Thoracic aorta (tissue), 2 donors: ENCODE measurements around the gene TJP1. TPM values are rescaled to one million over a fixed set of nuclear protein-coding genes. Genes with fewer than 3 reads are reported as not detected.
A peak's percentile ranks its signal among the peaks of the same experiment; 100 is the strongest.

Experiments used
- ATAC-seq: fragments of 150-250 bp; one replicate; pipeline ENCODE4 v1.8.0; 2017; ENCODE audit warnings: low read depth; ENCODE audit not compliant: insufficient number of reproducible peaks, low FRiP score
- DNase-seq: peaks from one replicate; pipeline ENCODE4 v3.0.0-alpha.2; 2020; ENCODE audit warnings: low spot score
- H3K27ac ChIP-seq, 2 donors: fragments of 200-600 bp; sonication (generic); 1 replicate in 1 of 2; 2 replicates in 1 of 2; pipeline ENCODE4 v1.5.1; 2016; ENCODE audit warnings: mild to moderate bottlenecking in 2 of 2, moderate library complexity in 2 of 2
- H3K27me3 ChIP-seq: fragments of 200-600 bp; sonication (generic); replicated peaks from 2 replicates; pipeline ENCODE4 v1.6.0; 2016; ENCODE audit warnings: mild to moderate bottlenecking; ENCODE audit not compliant: insufficient read depth
- H3K36me3 ChIP-seq: fragments of 200-600 bp; sonication (generic); one replicate; pipeline ENCODE4 v1.5.1; 2016
- H3K4me1 ChIP-seq, 2 donors: fragments of 200-600 bp; sonication (generic); 1 replicate in 1 of 2; 2 replicates in 1 of 2; pipeline versions ENCODE4 v1.5.1 to v1.6.0; 2016; ENCODE audit warnings: low read depth in 2 of 2, mild to moderate bottlenecking in 1 of 2; ENCODE audit not compliant: control insufficient read depth in 1 of 2
- H3K4me3 ChIP-seq: fragments of 200-600 bp; sonication (generic); 2 replicates; pipeline ENCODE4 v1.5.1; 2016; ENCODE audit warnings: mild to moderate bottlenecking
- H3K9me3 ChIP-seq: fragments of 200-600 bp; sonication (generic); 2 replicates; pipeline ENCODE4 v1.5.1; 2016
- CTCF ChIP-seq: fragments of 200-600 bp; sonication (generic); IDR thresholded peaks from one replicate; pipeline ENCODE4 v1.5.1; 2019; ENCODE audit warnings: antibody characterized with exemption
- total RNA-seq, 2 donors: library from RNA; depleted of rRNA; stranded (reverse); fragments of >200 nt; gene quantifications; one replicate each; pipeline versions ENCODE4 v1.1.0 to v1.2.3, GENCODE V29; 2016

The TJP1 gene
- total RNA-seq, 2 donors from 2014 or later: 78.4 to 146 TPM

DNA sequence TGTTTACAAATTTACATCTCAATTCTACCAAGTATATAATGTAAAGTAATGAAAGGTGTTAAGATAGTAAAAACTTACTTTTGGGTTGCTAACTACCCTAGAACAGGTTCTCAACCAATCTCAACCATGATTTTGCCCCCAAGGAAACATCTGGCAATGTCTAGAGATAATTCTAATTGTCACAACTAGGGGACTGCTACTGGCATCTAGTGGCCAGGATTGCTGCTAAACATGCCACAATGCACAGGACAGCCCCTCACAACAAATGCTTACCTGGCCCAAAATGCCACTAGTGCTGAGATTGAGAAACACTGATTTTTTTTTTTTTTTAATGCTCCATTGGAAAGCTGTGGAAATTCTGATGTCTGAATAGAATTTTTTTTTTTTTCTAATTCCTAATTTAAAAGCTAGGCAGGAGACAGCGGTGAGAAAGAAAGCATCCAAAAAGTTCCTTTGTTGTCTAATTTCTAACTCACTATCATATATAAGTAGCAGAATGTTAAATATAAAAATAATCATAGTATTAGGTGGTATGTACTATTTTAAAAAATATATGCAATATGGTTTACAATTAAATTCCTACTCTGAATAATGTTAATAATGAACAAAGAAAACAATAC is 81.5 kb downstream of the TJP1 start:
- no peak for DNase-seq
- Histone ChIP-seq H3K36me3 (peaks cover 14% of the 10 kb centered on the region), H3K4me3 (no peak overlapping the region), H3K27me3 (no peaks in the 10 kb centered on the region), H3K9me3 (no peaks in the 10 kb centered on the region), H3K27ac (no peak overlapping the region), H3K4me1 (peaks cover 0 to 9% of the 10 kb centered on the region in 2 donors)
- no peak for TF ChIP-seq CTCF
- ATAC-seq: no peak

- TF ChIP-seq CTCF: no peak
- Histone ChIP-seq H3K9me3 (no peaks in the 10 kb centered on the region), H3K36me3 (peaks cover 25% of the 10 kb centered on the region), H3K4me3 (no peak overlapping the region), H3K27ac (no peak overlapping the region), H3K4me1 (peaks cover 0 to 9% of the 10 kb centered on the region in 2 donors), H3K27me3 (no peaks in the 10 kb centered on the region)
- DNase-seq (no peak), ATAC-seq (no peak)
Observed at GRCh38 chr15:29736744-29737020, 85.6 kb downstream of the TJP1 start.

GRCh38 chr15:29736012-29736743 is 86.1 kb downstream of the TJP1 start:
- no peak for ATAC-seq
- Histone ChIP-seq H3K36me3 (peaks cover 25% of the 10 kb centered on the region), H3K9me3 (no peaks in the 10 kb centered on the region), H3K27me3 (no peaks in the 10 kb centered on the region), H3K4me3 (no peak overlapping the region), H3K4me1 (peaks cover 0 to 9% of the 10 kb centered on the region in 2 donors), H3K27ac (peak overlapping the region in 1 of 2 donors; percentile 9)
- DNase-seq: no peak
- TF ChIP-seq CTCF: no peak

- peaks cover 17% of the 10 kb centered on the region for H3K36me3 ChIP-seq
- H3K27ac ChIP-seq: no peak overlapping the region
Observed at GRCh38 chr15:29734917-29735572, 87.2 kb downstream of the TJP1 start.

More at GRCh38 chr15:29734917-29735572, 87.2 kb downstream of the TJP1 start:
- Histone ChIP-seq H3K9me3 (no peaks in the 10 kb centered on the region), H3K4me3 (no peak overlapping the region), H3K4me1 (peaks cover 0 to 9% of the 10 kb centered on the region in 2 donors), H3K27me3 (no peaks in the 10 kb centered on the region)
- DNase-seq: no peak
- TF ChIP-seq CTCF: no peak
- ATAC-seq: no peak
